Measurements from ENCODE around the gene KEL. TPM values are rescaled to one million over a fixed set of nuclear protein-coding genes. Genes with fewer than 3 reads are reported as not detected.

KEL gene
- total RNA-seq, 1 donor from 2014 or later = 0.13 TPM

DNA sequence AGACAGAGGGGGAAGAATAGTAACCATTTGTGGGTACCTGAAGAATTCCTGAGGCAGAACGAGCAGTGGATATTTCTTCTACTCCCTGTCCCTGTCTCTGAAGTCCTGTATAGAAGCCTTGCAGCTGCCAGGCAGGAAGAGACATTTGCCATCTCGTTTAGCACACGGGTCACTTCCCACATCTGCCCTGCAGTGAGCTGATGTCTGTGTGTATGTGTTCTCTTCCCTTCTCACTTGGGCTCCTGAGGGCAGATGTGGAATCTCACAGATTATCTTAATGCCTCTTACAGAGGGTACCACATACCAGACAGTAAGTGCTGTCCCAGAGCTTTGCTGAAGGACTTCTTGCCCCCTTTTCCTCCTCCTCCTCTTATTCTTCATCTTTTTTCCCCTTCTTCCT lies 62.5 kb downstream of the KEL start:
- DNase-seq (ENCODE audit: low read depth in 2 of 2) = no peak

DNA sequence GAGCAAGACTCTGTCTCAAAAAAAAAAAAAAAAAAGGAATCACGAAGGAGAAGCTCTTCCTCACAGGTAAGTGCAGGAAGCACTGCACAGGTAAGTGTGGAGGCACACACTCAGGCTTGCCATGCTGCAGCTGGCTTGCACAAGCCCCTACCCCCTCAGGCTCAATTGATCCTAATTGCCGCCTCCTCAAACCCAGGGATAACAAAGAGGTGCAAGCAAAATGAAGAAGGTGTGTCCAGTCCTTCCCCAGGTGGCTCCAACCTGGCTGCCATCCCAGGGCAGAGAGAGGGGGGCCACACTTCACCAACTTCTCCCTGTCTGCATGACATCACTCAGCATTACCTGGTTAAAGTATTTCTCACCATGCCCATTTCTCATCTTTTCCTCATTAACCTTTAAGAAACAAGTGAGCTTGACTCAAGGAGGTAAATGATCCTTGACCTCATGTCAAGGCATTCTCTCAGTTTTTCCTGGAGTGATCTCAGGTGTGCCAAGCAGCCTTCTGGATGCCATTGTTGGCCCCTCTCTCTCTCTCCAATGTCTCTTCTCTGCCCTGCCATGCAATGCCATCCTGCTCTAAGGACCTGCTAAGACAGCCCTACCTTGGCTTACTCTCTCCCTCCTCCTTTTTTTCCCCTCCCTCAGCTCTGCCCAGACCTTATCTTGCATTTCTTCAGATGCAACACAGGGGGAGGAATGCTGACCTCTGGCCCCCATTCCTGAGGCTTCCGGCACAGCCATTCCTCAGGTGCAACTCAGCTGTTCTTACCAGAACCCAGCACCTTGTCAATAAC lies 63.6 kb downstream of the KEL start:
- DNase-seq (ENCODE audit: low read depth in 2 of 2) = no peak

DNA sequence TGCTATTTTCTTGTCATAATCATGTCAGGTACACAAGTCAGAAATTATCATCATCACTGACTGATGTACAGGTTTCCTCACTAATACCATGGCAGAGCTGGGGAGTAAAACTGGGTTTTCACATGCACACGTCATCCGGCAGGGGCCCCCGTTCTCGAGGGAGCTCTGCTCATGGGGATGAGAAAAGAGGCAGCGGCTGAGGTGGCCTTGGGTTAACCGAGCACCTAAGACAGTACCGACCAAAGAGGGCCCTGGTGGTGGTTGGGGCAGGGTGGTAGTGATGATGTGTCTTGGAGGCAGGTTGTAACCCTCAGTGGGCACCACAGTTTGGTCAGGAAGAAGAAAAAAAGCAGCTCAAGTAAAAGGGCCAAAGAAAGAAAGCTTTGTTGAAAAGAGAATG lies 64.5 kb downstream of the KEL start:
- DNase-seq (ENCODE audit: low read depth in 2 of 2) = no peak

DNA sequence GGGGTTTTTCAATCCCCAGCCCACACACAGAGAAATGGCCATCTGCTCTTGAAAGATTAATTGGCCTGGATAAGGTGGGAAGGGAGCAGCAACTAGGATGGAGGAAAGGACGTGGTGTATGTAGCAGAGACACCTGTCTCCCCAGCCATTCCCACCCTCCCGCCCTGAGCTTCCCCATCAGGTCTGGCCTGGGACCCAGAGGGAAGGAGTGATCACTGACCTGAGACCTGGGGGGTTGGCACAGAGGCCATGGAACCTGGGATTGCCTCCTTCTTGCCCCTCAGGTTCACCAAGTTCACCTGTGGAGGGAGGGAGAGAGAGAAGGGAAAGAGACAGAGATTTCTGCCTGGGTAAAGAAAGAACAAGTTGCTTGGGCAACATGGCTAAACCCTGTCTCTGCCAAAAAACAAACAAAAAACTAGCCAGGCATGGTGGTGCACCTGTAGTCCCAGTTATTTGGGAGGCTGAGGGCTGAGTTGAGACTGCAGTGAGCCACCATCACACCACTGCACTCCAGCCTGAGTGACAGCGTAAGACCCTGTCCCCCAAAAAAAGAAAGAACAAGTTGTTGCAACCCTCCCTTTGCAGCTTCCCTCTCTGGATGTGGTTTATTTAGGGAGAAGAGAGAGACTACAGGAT lies 65.3 kb downstream of the KEL start:
- no peak for DNase-seq (ENCODE audit: low read depth in 2 of 2)

DNA sequence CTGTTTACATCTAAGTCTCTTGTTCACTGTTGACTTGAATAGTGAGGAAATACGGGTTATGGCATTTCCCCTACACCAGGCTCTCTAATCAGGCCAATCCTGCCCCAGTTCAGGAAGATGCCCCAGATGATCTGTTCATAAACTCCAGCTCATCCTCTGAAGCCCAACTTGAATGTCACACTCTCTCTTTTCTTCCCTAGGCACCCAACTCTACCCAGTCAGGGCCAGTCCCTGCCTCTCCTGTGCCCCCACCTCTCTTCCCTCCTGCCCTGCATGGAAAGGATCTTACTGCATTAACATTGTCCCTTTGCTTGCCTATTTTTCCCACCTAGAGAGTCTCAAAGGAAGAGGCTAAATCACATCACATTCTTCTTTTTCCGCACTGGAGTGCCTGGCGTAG lies 66.0 kb downstream of the KEL start:
- no peak for DNase-seq (ENCODE audit: low read depth in 2 of 2)

DNA sequence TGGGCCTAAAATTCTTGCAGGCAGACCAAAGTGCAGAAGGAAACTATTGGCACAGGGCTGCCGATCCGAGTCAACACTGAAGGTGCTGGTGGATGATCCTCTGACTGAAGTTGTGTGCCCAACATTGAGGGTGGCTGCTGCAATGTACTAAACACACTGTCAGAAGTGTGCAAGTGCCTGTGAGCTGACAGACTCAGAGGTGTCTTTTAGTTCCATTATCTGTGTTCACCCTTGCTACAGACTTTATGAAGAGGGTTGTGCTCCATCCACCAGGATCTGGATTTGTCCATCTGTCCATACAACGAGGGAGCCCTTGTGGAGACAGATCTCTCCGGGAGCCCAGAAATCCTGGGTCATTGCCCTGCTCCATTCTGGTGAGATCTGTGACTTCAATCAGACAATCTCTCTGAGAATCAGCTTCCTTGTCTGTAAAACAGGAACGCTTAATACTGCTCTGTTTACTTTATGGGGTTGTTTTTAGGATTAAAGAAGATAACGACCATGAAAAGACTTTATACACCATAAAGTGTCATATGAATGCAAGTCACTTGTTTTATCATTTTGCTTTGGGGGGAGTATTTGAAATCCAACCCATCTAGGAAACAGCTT lies 67.1 kb downstream of the KEL start:
- no peak for DNase-seq (ENCODE audit: low read depth in 2 of 2)

DNA sequence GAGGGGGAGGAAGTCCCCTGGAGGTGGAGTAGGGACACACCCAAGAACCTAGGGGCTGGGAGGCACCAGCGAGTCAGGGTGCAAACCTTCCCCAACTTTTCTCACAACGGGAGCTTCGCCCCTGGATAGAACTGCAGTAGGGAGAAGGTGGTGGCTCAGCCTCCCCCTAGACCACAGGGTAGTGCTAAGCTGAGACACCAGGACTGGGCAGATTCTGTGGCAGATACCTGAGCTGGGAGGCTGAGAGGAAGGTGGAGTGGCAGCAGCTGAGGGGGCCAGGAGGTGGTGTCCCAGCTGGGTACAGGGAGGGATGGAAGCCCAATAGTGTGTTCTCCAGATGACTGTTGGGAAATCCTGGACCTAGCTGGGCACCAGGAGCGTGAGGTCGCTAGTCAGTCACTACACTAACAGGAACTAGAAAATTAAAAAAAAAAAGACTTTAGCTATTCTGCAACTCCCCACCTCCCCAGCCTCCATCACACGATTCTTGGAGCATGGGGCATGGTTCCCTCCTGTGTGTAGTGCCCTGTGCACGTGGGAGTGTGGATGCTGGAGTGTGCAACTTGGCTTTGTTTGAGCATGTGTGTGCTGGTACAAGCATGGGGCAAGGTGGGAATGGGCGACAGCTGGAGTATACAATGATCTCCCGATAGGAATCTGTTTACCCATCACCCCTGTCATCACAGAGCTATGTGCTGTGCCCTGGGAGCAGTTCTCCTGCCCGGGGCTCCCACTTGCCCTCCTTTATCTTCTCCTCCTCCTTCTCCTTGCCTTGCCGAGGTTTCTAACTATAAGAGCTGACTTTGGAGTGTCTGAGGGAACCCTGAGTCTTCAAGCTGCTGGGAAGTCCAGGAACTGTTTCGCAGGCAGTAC lies 67.8 kb downstream of the KEL start:
- no peak for DNase-seq (ENCODE audit: low read depth in 2 of 2)

DNA sequence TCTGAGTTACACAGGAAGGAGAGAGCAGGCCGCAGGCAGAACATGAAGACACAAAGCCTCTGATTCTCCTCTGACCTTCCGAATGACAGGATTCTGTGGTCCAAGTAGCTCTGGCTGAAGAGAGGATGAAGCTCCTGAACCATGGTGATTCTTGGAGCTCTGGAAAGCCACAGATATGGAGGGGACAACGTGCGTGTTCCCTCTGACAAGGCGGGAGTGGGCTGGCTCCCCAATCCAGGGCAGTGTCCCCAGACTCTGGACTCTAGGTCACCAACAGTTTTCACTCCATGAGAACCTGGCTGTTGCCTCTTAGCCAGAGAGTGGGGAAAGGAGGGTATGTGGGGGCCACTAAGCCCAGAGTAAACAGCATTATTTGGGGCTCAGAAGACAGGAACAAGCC lies 69.2 kb downstream of the KEL start:
- no peak for DNase-seq (ENCODE audit: low read depth in 2 of 2)

DNA sequence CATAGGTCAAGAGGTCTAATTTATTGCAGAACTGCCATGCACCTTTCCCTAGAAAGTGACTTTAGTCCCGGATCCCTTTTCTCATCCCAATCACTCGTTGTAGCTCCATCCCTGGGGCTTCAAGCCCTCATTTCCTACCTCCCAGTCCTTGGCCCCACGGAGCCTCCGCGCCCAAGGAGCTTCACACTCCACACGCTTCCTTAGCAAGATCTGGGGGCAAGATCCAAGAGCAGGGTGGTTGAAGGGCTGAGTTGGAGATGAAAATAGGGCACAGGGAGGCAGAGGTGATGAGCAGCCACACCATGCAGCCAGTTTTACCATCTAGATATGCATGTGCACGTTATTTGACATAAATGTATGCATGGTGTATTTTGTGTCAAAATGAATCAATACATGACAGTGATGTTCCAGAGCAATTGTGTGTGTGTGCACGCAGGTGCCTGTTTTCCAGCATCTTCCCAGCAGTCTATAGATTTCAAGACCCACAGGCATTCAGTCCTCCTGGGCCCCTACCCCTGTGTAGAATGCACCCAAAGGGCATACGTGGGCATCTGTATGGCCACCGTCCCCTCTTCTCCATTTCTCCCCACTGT lies 70.6 kb downstream of the KEL start:
- DNase-seq (ENCODE audit: low read depth in 2 of 2) = no peak

Other genes with a start within 250 kb of the KEL start
- not detected in 2 replicates for gene PRSS1, start 212.9 kb downstream of the KEL start, total RNA-seq
- not detected in 2 replicates for gene PRSS2, start 191.4 kb downstream of the KEL start, total RNA-seq
- under 0.01 TPM in 2 replicates for gene EPHB6, start 107.3 kb downstream of the KEL start, total RNA-seq
- gene TRPV6, start 76.6 kb downstream of the KEL start, total RNA-seq = not detected in 2 replicates
- not detected in 2 replicates for gene TRPV5, start 28.6 kb downstream of the KEL start, total RNA-seq
- not detected in 2 replicates for gene LLCFC1, start 22.9 kb downstream of the KEL start, total RNA-seq
- gene OR9A2, start 64.8 kb upstream of the KEL start, total RNA-seq = not detected in 2 replicates
- not detected in 2 replicates for gene OR6V1, start 90.0 kb upstream of the KEL start, total RNA-seq
- not detected in 2 replicates for gene PIP, start 169.7 kb upstream of the KEL start, total RNA-seq
- not detected in 2 replicates for gene TAS2R39, start 221.1 kb upstream of the KEL start, total RNA-seq